ENCODE measurements around the gene CDK5. TPM values are rescaled to one million over a fixed set of nuclear protein-coding genes. Genes with fewer than 3 reads are reported as not detected.

CDK5 gene
- polyA plus RNA-seq, 2 of the 4 experiments (the other 2 are of a cell fraction): 29.6 to 51.0 TPM

GRCh38 chr7:151017953-151018420, 39.7 kb downstream of the CDK5 start:
- ChIA-PET CTCF (interaction anchor here (0.6 to 9.0 kb wide), 52 partner anchors 8 to 594 kb away, joined by 3 to 110 read pairs (median 5); partner anchors contain the start of genes ABCB8, NOS3 and SLC4A2), POLR2A (interaction anchor here (1.0 kb wide), 1 partner anchor 10 kb away, joined by 4 read pairs; the partner anchor contains the start of gene ABCB8)
- Histone ChIP-seq H3K27ac (peak overlapping the region in 1 of 2 experiments; percentile 75; a peak in 2 of 6 replicates), H3K9me3 (no peaks in the 10 kb centered on the region), H3K4me3 (peak overlapping the region; percentile 30; the same call in 2 of the 3 replicates), H3K4me2 (peak overlapping the region; percentile 90), H3K4me1 (peaks cover 6% of the 10 kb centered on the region; the same call in 2 of the 3 replicates)
- no peak for TF ChIP-seq TFCP2L1 (CRISPR knock-in tag; IDR thresholded peaks at IDR 0.05)
- peak; percentile 58 to 64 for TF ChIP-seq RAD21 (conservative IDR thresholded peaks at IDR 0.05 in 1 of 2, IDR thresholded peaks at IDR 0.05 in 1 of 2)
- TF ChIP-seq SMC3 (IDR thresholded peaks at IDR 0.05): peak; percentile 84
- TF ChIP-seq CTCF (IDR thresholded peaks at IDR 0.05): peak; percentile 88
- ATAC-seq: peak; percentile 72 to 94
- DNase-seq (ENCODE audit: low read depth in 1 of 2, low spot score in 1 of 2): peak; percentile 55 to 71
- WGBS (ENCODE audit: missing lambda C conversion rate): 16% methylated on average over 24 of the region's 34 CpGs
- FAIRE-seq: no peak

GRCh38 chr7:151017370-151017952, 40.2 kb downstream of the CDK5 start:
- FAIRE-seq (no peak), DNase-seq (ENCODE audit: low read depth in 1 of 2, low spot score in 1 of 2) (no peak), ATAC-seq (no peak; a peak in 2 of 6 replicates)
- no peaks in the 10 kb centered on the region for H3K9me3 ChIP-seq
- ChIA-PET CTCF (interaction anchor here (0.7 to 9.0 kb wide), 43 partner anchors 9 to 162 kb away, joined by 3 to 110 read pairs (median 6); partner anchors contain the start of genes ABCB8, NOS3 and SLC4A2), POLR2A (no interaction called here)
- TF ChIP-seq RCOR1 (IDR thresholded peaks at IDR 0.05; ENCODE audit: low read depth, low read length) (no peak), HOXA7 (CRISPR knock-in tag; IDR thresholded peaks at IDR 0.05) (no peak), HDAC2 (IDR thresholded peaks at IDR 0.05) (no peak)
- H3K27ac ChIP-seq: peak overlapping the region in 1 of 2 experiments; percentile 55; a peak in 2 of 6 replicates
- WGBS (ENCODE audit: missing lambda C conversion rate): 53% methylated on average over 12 of the region's 13 CpGs
- H3K4me2 ChIP-seq: peak overlapping the region; percentile 90
- peaks cover 9% of the 10 kb centered on the region; the same call in 2 of the 3 replicates for H3K4me1 ChIP-seq
- peak overlapping the region; percentile 30; the same call in 2 of the 3 replicates for H3K4me3 ChIP-seq

GRCh38 chr7:151016942-151017341, 40.8 kb downstream of the CDK5 start:
- DNase-seq (ENCODE audit: low read depth in 1 of 2, low spot score in 1 of 2) (no peak), FAIRE-seq (no peak), ATAC-seq (no peak)
- H3K4me1 ChIP-seq: peaks cover 14% of the 10 kb centered on the region; the same call in 2 of the 3 replicates
- H3K4me3 ChIP-seq: no peak overlapping the region
- TF ChIP-seq NFE2L2 (conservative IDR thresholded peaks at IDR 0.05; ENCODE audit: low read length): no peak
- no peak for TF ChIP-seq NR3C1 (IDR thresholded peaks at IDR 0.05)
- TF ChIP-seq MAX (IDR thresholded peaks at IDR 0.05): no peak
- TF ChIP-seq SREBF2 (IDR thresholded peaks at IDR 0.05): no peak
- TF ChIP-seq SMC3 (IDR thresholded peaks at IDR 0.05): no peak
- no peak for TF ChIP-seq MAFK (IDR thresholded peaks at IDR 0.05; ENCODE audit: partially characterized antibody)
- no peak for TF ChIP-seq CTCF (IDR thresholded peaks at IDR 0.05)
- TF ChIP-seq KDM5A (IDR thresholded peaks at IDR 0.05): no peak
- CTCF ChIA-PET: interaction anchor here (0.7 to 9.0 kb wide), 18 partner anchors 11 to 150 kb away, joined by 3 to 110 read pairs (median 14); partner anchors contain the start of genes ABCB8 and NOS3
- 83% methylated on average over 15 of the region's 15 CpGs for WGBS (ENCODE audit: missing lambda C conversion rate)
- H3K4me2 ChIP-seq: no peak overlapping the region
- POLR2A ChIA-PET: no interaction called here
- H3K27ac ChIP-seq: no peak overlapping the region
- H3K9me3 ChIP-seq: no peaks in the 10 kb centered on the region

- Histone ChIP-seq H3K9me3 (no peaks in the 10 kb centered on the region), H3K27ac (no peak overlapping the region), H3K4me1 (peaks cover 15% of the 10 kb centered on the region; the same call in 2 of the 3 replicates), H3K4me3 (no peak overlapping the region), H3K4me2 (no peak overlapping the region)
- ChIA-PET CTCF (interaction anchor here (0.9 to 9.0 kb wide), 11 partner anchors 11 to 150 kb away, joined by 3 to 110 read pairs (median 25); partner anchors contain the start of genes ABCB8 and NOS3), POLR2A (no interaction called here)
- ATAC-seq (no peak), FAIRE-seq (no peak), DNase-seq (ENCODE audit: low read depth in 1 of 2, low spot score in 1 of 2) (no peak)
- WGBS (ENCODE audit: missing lambda C conversion rate): 77% methylated on average over 6 of the region's 8 CpGs
- TF ChIP-seq FOSL2 (IDR thresholded peaks at IDR 0.05) (no peak), FOSL2 (CRISPR knock-in tag; IDR thresholded peaks at IDR 0.05) (no peak), HMGXB4 (CRISPR knock-in tag; IDR thresholded peaks at IDR 0.05; ENCODE audit: borderline replicate concordance) (no peak), CBX2 (IDR thresholded peaks at IDR 0.05; ENCODE audit: borderline replicate concordance, low read depth) (no peak), CHD2 (IDR thresholded peaks at IDR 0.05; ENCODE audit: low read length, partially characterized antibody) (no peak), PHF8 (IDR thresholded peaks at IDR 0.05; ENCODE audit: borderline replicate concordance, low read depth) (no peak), MAZ (IDR thresholded peaks at IDR 0.05; ENCODE audit: borderline replicate concordance, low read depth, low read length) (no peak), MYC (IDR thresholded peaks at IDR 0.05; ENCODE audit: borderline replicate concordance, low read length) (no peak), ELK1 (IDR thresholded peaks at IDR 0.05; ENCODE audit: low read depth, low read length) (no peak)
Measured at GRCh38 chr7:151016505-151016904, 41.2 kb downstream of the CDK5 start.

Data from A549 (cell line).